GM12873 (cell line): ENCODE data around the gene CD96.

Experiments used
- TF ChIP-seq, protein P1 (sequence below): IDR thresholded peaks from 2 replicates; pipeline ENCODE4 v1.5.1; 2012; ENCODE audit warnings: low read depth, mild to moderate bottlenecking, moderate library complexity, low read length, control low read depth; ENCODE audit not compliant: insufficient read depth; ENCODE audit errors: missing control alignments

CD96 gene

DNA sequence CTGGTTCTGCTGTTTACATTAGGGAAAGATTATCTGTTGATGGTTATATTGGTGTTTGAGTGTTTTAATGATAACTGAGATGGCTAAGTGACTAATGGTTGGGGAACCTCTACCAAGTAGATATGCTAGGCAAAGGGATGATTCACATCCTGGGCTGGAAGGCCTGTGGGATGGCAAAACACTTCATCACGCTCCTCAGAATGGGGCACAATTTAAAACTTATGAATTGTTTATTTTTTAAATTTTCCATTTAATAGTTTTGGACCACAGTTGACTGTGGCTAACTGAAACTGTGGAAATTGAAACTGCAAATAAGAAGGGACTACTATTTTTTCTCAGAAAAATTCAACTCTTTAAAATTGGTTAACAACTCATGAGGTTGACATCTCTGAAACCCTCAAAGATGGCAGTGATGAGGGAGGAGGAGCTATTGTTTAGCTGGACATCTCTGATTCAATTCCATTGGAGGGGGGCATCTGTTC, 153.7 kb downstream of the CD96 start:
- TF ChIP-seq, protein P1, sequence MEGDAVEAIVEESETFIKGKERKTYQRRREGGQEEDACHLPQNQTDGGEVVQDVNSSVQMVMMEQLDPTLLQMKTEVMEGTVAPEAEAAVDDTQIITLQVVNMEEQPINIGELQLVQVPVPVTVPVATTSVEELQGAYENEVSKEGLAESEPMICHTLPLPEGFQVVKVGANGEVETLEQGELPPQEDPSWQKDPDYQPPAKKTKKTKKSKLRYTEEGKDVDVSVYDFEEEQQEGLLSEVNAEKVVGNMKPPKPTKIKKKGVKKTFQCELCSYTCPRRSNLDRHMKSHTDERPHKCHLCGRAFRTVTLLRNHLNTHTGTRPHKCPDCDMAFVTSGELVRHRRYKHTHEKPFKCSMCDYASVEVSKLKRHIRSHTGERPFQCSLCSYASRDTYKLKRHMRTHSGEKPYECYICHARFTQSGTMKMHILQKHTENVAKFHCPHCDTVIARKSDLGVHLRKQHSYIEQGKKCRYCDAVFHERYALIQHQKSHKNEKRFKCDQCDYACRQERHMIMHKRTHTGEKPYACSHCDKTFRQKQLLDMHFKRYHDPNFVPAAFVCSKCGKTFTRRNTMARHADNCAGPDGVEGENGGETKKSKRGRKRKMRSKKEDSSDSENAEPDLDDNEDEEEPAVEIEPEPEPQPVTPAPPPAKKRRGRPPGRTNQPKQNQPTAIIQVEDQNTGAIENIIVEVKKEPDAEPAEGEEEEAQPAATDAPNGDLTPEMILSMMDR = no peak

DNA sequence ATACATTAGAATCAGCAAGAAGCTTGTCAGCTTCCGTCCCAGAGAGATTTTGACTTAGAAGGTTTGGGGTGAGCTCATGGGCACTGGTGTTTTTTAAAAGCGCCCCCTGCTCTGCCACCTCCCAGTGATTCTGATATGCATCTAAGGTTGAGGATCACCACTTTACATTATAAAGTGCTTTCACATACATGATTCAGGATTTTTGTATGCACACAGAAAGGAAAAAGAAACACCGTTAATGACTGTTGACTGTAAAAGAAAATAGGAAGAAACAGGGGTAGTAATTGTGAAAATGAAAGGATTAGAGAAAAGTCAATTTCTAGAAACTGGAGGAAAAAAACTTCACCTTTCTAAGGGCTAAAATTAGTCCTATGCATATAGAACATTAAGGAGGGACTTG, 158.1 kb downstream of the CD96 start:
- TF ChIP-seq, protein P1 = no peak

DNA sequence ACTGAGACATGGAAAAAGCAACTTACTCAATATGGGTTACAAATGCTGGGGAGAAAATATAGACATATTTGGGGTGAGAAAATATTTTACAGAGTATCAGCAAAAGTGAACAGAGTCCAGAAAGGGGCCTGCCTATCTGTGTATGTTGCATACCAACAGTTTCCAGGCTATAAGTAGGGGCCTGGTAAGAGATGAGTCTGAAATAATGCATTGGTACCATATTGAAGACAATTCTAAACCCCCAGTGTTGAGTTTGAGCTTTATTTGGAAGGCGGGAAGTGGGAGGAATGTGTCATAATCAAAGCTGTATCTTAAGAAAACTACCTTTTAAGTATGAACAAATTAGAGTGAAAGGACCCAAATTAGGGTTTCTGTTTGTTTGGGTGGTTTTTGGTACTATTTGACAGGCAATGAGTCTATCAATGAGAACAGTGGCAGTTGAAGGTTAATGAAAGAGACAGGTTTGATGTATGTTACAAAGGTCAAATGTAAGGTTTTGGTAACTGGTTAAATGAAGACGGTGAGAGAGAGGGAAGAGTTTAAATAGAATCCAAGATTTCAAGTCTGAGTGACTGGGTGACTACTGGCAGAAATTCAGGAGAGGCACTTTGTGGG, 159.4 kb downstream of the CD96 start:
- TF ChIP-seq, protein P1 = no peak
